CD4-positive, alpha-beta T cell treated with Interleukin-4 for 1 hour (primary cell): ENCODE data around the gene CTDSPL2.
"Not testable (repeated sequence)": the region's sequence is repeated elsewhere in the genome, so short reads cannot be mapped to it uniquely, and the experiment has no call there.

ENCODE experiments used
- DNase-seq, 2 donors: peaks; one replicate each; pipeline ENCODE4 v3.0.0-alpha.2; 2020 to 2022

CTDSPL2 gene

GRCh38 chr15:44542596-44542995, 115.2 kb downstream of the CTDSPL2 start:
- no peak for DNase-seq

- not testable (repeated sequence) for DNase-seq
Observed at GRCh38 chr15:44544745-44545144, 117.3 kb downstream of the CTDSPL2 start.

GRCh38 chr15:44545913-44546802, 118.7 kb downstream of the CTDSPL2 start:
- DNase-seq = peak in 1 of 2 donors; percentile 46

DNA sequence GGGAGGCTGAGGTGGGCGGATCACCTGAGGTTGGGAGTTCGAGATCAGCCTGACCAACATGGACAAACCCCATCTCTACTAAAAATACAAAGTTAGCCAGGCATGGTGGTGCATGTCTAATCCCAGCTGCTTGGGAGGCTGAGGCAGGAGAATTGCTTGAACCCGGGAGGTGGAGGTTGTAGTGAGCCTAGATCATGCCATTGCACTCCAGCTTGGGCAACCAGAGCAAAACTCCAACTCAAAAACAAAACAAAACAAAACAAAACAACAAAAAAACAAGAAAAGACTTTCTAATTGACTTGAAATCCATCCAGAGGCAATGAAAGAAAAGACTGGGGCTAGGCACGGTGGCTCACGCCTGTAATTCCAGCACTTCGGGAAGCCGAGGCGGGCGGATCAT, 121.7 kb downstream of the CTDSPL2 start:
- not testable (repeated sequence) for DNase-seq

GRCh38 chr15:44550256-44550655, 122.8 kb downstream of the CTDSPL2 start:
- peak in 1 of 2 donors; percentile 48 for DNase-seq

DNA sequence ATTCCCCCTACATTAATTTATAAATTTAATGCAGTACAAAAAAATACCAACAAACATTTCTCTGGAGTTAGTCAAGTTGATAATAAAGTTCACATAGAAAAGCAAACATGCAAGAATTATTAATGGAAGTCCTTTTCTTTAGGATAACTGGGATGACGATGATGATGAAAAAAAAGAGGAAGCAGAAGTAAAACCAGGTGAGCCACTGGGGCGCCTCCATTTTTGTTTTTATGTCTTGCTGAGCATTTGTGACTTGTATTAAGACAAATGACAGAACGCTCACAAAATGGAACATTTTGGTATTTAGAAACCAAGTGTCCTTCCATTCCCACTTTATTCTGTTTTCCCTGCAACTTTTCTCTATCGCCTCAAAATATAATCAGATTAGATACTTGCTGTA, 123.3 kb downstream of the CTDSPL2 start:
- DNase-seq = no peak

DNA sequence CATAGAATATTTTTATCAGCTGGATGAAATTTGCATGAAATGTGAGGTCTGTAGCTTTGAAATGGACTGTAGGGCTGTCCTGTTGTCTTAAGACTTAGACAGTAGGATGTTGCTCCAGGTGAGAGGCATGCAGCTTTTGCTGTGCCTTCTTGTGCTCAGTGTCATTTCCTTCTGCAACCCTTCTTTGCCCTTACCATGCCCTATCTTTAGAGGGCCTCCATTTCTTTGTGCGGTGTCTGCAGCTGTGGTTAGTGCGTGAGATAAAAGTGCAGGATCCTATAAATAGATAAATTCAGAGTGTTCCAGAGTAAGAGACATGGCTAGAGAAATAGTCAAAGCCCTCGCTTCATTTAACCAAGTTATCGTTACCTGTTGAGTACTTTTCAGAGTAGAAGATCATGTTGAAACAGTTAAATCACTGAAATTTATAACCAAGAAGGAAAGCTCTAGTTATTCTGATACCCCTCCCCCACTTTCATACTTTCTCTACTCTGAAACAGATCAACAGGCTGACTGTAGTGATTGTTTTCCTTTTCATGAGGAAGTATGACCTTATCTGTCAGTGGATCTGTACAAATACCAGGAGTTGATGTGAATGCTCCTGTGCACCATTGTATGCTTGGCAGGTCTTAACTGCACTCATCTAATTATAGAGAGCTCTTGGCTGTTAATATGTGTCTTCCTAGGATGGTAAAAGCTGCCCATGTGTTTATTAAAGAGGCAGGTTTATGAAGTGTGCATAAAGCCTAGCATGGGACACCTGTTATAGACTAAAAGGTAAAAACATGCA, 127.7 kb downstream of the CTDSPL2 start:
- DNase-seq = no peak

DNA sequence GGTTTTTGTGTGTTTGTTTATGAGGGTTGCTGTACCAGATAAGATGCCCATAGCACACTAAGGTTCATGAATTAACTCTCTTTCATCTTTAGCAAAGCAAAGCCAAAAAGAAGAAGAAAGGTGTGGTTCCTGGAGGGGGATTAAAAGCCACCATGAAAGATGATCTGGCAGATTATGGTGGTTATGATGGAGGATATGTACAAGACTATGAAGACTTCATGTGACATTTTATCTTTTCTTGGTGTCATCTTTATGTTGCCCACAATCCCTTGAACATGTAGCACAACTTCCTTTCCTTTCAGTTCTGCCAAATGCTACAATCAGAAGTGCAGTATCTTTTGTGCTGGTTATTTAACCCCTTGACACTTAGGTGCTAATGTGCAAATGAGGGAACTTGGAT, 133.5 kb downstream of the CTDSPL2 start:
- DNase-seq = not testable (repeated sequence)

DNA sequence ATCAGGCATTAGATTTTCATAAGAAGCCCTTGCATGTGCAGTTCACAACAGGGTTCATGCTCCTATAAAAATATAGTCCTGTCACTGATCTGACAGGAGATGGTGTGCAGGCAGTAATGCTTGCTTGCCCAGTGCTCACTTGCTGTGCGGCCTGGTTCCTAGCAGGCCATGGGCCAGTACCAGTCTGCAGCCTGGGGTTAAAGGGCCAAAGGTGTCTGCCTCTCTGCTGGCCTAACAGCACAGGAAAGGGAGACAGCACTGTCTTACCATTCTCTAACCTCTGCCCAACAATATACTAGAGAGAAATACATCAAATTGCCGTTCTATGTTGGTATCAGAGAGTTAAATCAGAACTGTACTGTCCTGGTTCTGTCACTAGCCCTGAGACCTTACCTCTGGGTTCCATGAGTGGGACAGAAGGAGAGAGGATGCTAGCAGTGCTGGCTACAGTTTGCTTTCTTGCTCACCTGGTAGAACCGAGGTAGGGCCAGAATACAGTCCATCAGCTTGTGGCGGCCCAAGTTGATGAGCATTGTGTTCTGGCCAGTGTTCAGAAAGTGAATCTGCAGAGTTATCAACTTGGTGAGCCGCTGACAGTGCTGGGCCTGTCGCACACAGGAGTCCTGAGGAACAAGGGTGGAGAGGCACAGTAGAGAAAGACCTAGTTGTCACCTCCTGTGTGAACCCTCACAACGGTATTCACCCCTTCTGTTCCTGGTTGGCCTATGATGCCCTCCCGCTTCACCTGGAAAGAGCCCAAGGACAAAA, 138.1 kb downstream of the CTDSPL2 start:
- no peak for DNase-seq

GRCh38 chr15:44566155-44566540, 138.7 kb downstream of the CTDSPL2 start:
- DNase-seq = no peak

- DNase-seq = no peak
Observed at GRCh38 chr15:44568338-44568737, 140.9 kb downstream of the CTDSPL2 start.

DNA sequence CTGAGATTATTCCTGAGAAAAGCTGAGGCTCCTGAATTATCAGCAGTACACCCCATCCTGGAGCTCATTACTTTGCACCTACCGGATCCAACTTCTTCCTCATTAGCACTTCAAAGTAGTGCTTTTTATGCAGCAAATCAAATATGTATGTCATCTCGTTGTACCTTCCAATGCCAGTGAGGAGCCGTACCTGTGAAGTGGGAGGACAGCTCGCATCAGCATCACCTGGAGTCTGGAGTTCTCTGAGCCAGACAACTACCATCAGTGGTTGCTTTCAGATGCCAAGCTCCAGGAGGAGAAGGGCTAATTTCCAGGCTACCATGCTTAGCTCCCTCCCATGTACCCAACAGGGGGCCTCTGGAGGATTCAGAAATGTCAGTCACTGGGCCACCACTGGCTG, 141.9 kb downstream of the CTDSPL2 start:
- no peak for DNase-seq

- DNase-seq = no peak
Observed at GRCh38 chr15:44570361-44570760, 142.9 kb downstream of the CTDSPL2 start.

- DNase-seq = no peak
Observed at GRCh38 chr15:44573386-44573785, 146.0 kb downstream of the CTDSPL2 start.

DNA sequence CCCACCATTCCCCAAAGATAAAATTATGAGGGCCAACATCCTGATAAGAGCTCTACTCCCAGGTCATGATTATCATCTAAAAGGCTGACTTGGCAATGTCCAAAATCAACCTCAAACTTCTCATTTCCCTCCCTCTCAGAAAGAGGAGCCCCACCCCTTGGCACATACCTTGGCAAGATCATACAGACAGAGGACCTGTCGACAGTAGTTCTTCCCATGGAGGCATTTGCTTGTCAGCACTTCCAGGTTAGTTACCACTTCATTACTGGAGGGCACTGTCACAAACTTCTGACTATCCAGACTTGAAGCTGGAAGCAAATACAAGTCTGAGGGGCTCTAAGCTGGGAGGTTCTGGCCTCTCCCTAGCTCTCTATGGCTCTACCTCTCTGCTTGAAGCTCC, 147.3 kb downstream of the CTDSPL2 start:
- DNase-seq = no peak
